HEK293 (cell line): ENCODE measurements around the gene PI4KA.

ENCODE experiments used
- CTCF ChIP-seq: fragments of 450-650 bp; formaldehyde crosslinking; IDR thresholded peaks from 2 replicates; pipeline ENCODE4 v1.5.1; 2016; ENCODE audit warnings: missing biosample characterization, missing genetic modification characterization
- ZNF600 ChIP-seq: fragments of 450-650 bp; formaldehyde crosslinking; IDR thresholded peaks from 2 replicates; pipeline ENCODE4 v1.5.1; 2016; ENCODE audit warnings: missing biosample characterization, missing genetic modification characterization
- ZNF664 ChIP-seq: fragments of 450-650 bp; formaldehyde crosslinking; IDR thresholded peaks from 2 replicates; pipeline ENCODE4 v1.5.1; 2016; ENCODE audit warnings: missing biosample characterization, missing genetic modification characterization
- ZNF785 ChIP-seq: fragments of 450-650 bp; formaldehyde crosslinking; IDR thresholded peaks from 2 replicates; pipeline ENCODE4 v1.5.1; 2016; ENCODE audit warnings: missing biosample characterization, missing genetic modification characterization

GRCh38 chr22:20673295-20674195 is 185.1 kb downstream of the PI4KA start:
- TF ChIP-seq CTCF (tag by site-specific recombination) (no peak), ZNF664 (tag by site-specific recombination) (no peak), ZNF600 (tag by site-specific recombination) (no peak), ZNF785 (tag by site-specific recombination) (no peak)
